ENCODE data around the gene E2F3. TPM values are rescaled to one million over a fixed set of nuclear protein-coding genes. Genes with fewer than 3 reads are reported as not detected.

E2F3 gene
- 1 to 10 TPM; 6.0 to 6.4 TPM for total RNA-seq

- H3K4me3 ChIP-seq = peak within 1 kb of the TSS; percentile 82 to 91
- no peaks in the 10 kb centered on the region for H3K36me3 ChIP-seq
- no peaks in the 10 kb centered on the region for H3K9me3 ChIP-seq
- H3K27ac ChIP-seq = peak within 1 kb of the TSS; percentile 95 to 96
- H3K4me1 ChIP-seq = peaks cover 0 to 9% of the 10 kb centered on the region in 2 donors
- no peaks in the 10 kb centered on the region for H3K27me3 ChIP-seq
- DNase-seq (ENCODE audit: low spot score) = peak; percentile 100
- no peak for TF ChIP-seq CTCF (IDR thresholded peaks at IDR 0.05)
Measured at GRCh38 chr6:20401205-20402091, at the start of gene E2F3. Gene E2F3, plus strand, starts transcription at chr6:20401879. Its CDS starts 354 bp downstream, at chr6:20402233.

GRCh38 chr6:20352346-20352745 is 49.3 kb upstream of the E2F3 start:
- H3K36me3 ChIP-seq = no peaks in the 10 kb centered on the region

GRCh38 chr6:20353134-20353533 is 48.5 kb upstream of the E2F3 start:
- Histone ChIP-seq H3K4me1 (no peaks in the 10 kb centered on the region), H3K36me3 (no peaks in the 10 kb centered on the region), H3K9me3 (peaks cover 0 to 9% of the 10 kb centered on the region in 2 donors), H3K4me3 (no peak overlapping the region), H3K27me3 (no peaks in the 10 kb centered on the region), H3K27ac (no peak overlapping the region)
- DNase-seq (ENCODE audit: low spot score) = no peak
- no peak for TF ChIP-seq CTCF (IDR thresholded peaks at IDR 0.05)

More at GRCh38 chr6:20352346-20352745, 49.3 kb upstream of the E2F3 start:
- H3K4me3 ChIP-seq = no peak overlapping the region
- no peaks in the 10 kb centered on the region for H3K4me1 ChIP-seq
- no peak for DNase-seq (ENCODE audit: low spot score)
- H3K9me3 ChIP-seq = peaks cover 0 to 9% of the 10 kb centered on the region in 2 donors
- no peaks in the 10 kb centered on the region for H3K27me3 ChIP-seq
- H3K27ac ChIP-seq = no peak overlapping the region
- no peak for TF ChIP-seq CTCF (IDR thresholded peaks at IDR 0.05)

GRCh38 chr6:20354366-20354765 is 47.3 kb upstream of the E2F3 start:
- Histone ChIP-seq H3K9me3 (peaks cover 0 to 9% of the 10 kb centered on the region in 2 donors), H3K27ac (no peak overlapping the region), H3K4me1 (no peaks in the 10 kb centered on the region), H3K36me3 (no peaks in the 10 kb centered on the region), H3K27me3 (no peaks in the 10 kb centered on the region), H3K4me3 (no peak overlapping the region)
- no peak for DNase-seq (ENCODE audit: low spot score)
- no peak for TF ChIP-seq CTCF (IDR thresholded peaks at IDR 0.05)

- H3K36me3 ChIP-seq = no peaks in the 10 kb centered on the region
- DNase-seq (ENCODE audit: low spot score) = no peak
- no peaks in the 10 kb centered on the region for H3K4me1 ChIP-seq
- no peaks in the 10 kb centered on the region for H3K27me3 ChIP-seq
- no peak overlapping the region for H3K4me3 ChIP-seq
- no peaks in the 10 kb centered on the region for H3K9me3 ChIP-seq
- no peak for TF ChIP-seq CTCF (IDR thresholded peaks at IDR 0.05)
- H3K27ac ChIP-seq = no peak overlapping the region
Measured at GRCh38 chr6:20360471-20361119, 41.1 kb upstream of the E2F3 start.

All from right atrium auricular region (tissue), 2 donors.